Neural cell (in vitro differentiated cells): ENCODE measurements around the gene IFT122. TPM values are rescaled to one million over a fixed set of nuclear protein-coding genes. Genes with fewer than 3 reads are reported as not detected.

ENCODE experiments used
- H2AFZ ChIP-seq: fragments of 200-600, 300-800 bp; sonication (generic), shearing (Covaris generic); 2 replicates; pipeline ENCODE4 v1.6.0; 2014; ENCODE audit warnings: low read depth, mild to moderate bottlenecking, antibody characterized with exemption, low read length, moderate library complexity
- H3F3A ChIP-seq: fragments of 200-600 bp; shearing (Covaris generic); 2 replicates; pipeline ENCODE4 v1.6.1; 2016; ENCODE audit warnings: mild to moderate bottlenecking, moderate library complexity, mixed read lengths, antibody characterized with exemption, low read length; ENCODE audit not compliant: insufficient read depth, poor library complexity, severe bottlenecking
- H3K27ac ChIP-seq: fragments of 200-600, 300-800 bp; sonication (generic), shearing (Covaris generic); 2 replicates; pipeline ENCODE4 v1.5.1; 2014; ENCODE audit warnings: mild to moderate bottlenecking, low read length, moderate library complexity
- H3K27me3 ChIP-seq: fragments of 300-800, 200-600 bp; sonication (generic), shearing (Covaris generic); 2 replicates; pipeline ENCODE4 v1.6.0; 2014; ENCODE audit warnings: mild to moderate bottlenecking, low read depth, low read length, moderate library complexity; ENCODE audit not compliant: insufficient read depth
- H3K36me3 ChIP-seq: fragments of 300-800, 200-600 bp; sonication (generic), shearing (Covaris generic); 2 replicates; pipeline ENCODE4 v1.5.1; 2014; ENCODE audit warnings: mild to moderate bottlenecking, antibody characterized with exemption, low read length, moderate library complexity; ENCODE audit not compliant: insufficient read depth
- H3K4me2 ChIP-seq: fragments of 300-800, 200-600 bp; sonication (generic), shearing (Covaris generic); 2 replicates; pipeline ENCODE4 v1.6.0; 2014; ENCODE audit warnings: mild to moderate bottlenecking, low read length
- H3K4me3 ChIP-seq: fragments of 300-800, 200-600 bp; sonication (generic), shearing (Covaris generic); 2 replicates; pipeline ENCODE4 v1.5.1; 2014; ENCODE audit warnings: mild to moderate bottlenecking, low read length, moderate library complexity
- H3K79me2 ChIP-seq: fragments of 200-600 bp; shearing (Covaris generic); replicated peaks from 2 replicates; pipeline ENCODE4 v1.6.0; 2014; ENCODE audit warnings: mild to moderate bottlenecking, low read length, moderate library complexity; ENCODE audit not compliant: insufficient read depth
- H3K9ac ChIP-seq: fragments of 300-800, 200-600 bp; sonication (generic), shearing (Covaris generic); 2 replicates; pipeline ENCODE4 v1.6.1; 2016; ENCODE audit warnings: mild to moderate bottlenecking, low read length, mixed read lengths
- H3K9me2 ChIP-seq: fragments of 200-600 bp; shearing (Covaris generic); 2 replicates; pipeline ENCODE4 v1.6.1; 2016; ENCODE audit warnings: mild to moderate bottlenecking, low read length, mixed read lengths; ENCODE audit not compliant: insufficient read depth
- H3K9me3 ChIP-seq: fragments of 200-600, 300-800 bp; sonication (generic), shearing (Covaris generic); 2 replicates; pipeline ENCODE4 v1.6.1; 2016; ENCODE audit warnings: mild to moderate bottlenecking, mixed run types, low read length, moderate library complexity, mixed read lengths
- H4K20me1 ChIP-seq: fragments of 200-600 bp; shearing (Covaris generic); 2 replicates; pipeline ENCODE4 v1.6.1; 2016; ENCODE audit warnings: mild to moderate bottlenecking, mixed run types; ENCODE audit not compliant: insufficient read depth
- CTCF ChIP-seq: fragments of 450-650 bp; IDR thresholded peaks from 2 replicates; pipeline ENCODE4 v1.5.1; 2014; ENCODE audit warnings: antibody characterized with exemption, mild to moderate bottlenecking, moderate library complexity; ENCODE audit not compliant: poor library complexity, severe bottlenecking
- EP300 ChIP-seq: fragments of 450-650 bp; conservative IDR thresholded peaks from 2 replicates; pipeline ENCODE4 v1.6.1; 2014; ENCODE audit warnings: antibody characterized with exemption, mild to moderate bottlenecking, moderate library complexity; ENCODE audit not compliant: poor library complexity, severe bottlenecking
- EZH2 ChIP-seq: fragments of 200-600, 300-800 bp; shearing (Covaris generic), sonication (generic); IDR thresholded peaks from 2 replicates; pipeline ENCODE4 v1.6.1; 2014; ENCODE audit warnings: antibody characterized with exemption, low read length, borderline replicate concordance, mild to moderate bottlenecking; ENCODE audit not compliant: insufficient read depth, poor library complexity, severe bottlenecking
- MXI1 ChIP-seq: fragments of 450-650 bp; conservative IDR thresholded peaks from 2 replicates; pipeline ENCODE4 v1.6.1; 2014; ENCODE audit warnings: antibody characterized with exemption, mild to moderate bottlenecking; ENCODE audit not compliant: poor library complexity, severe bottlenecking
- POLR2AphosphoS5 ChIP-seq: IDR thresholded peaks from 2 replicates; pipeline ENCODE4 v1.6.1; 2012
- RAD21 ChIP-seq: fragments of 450-650 bp; conservative IDR thresholded peaks from 2 replicates; pipeline ENCODE4 v1.6.1; 2014; ENCODE audit warnings: antibody characterized with exemption, mild to moderate bottlenecking, moderate library complexity
- SMC3 ChIP-seq: fragments of 450-650 bp; conservative IDR thresholded peaks from 2 replicates; pipeline ENCODE4 v1.6.1; 2014; ENCODE audit warnings: antibody characterized with exemption, mild to moderate bottlenecking, moderate library complexity; ENCODE audit not compliant: poor library complexity
- TAF1 ChIP-seq: IDR thresholded peaks from 2 replicates; pipeline ENCODE4 v1.6.1; 2012; ENCODE audit warnings: low read depth
- polyA plus RNA-seq: library from polyadenylated mRNA; depleted of rRNA; stranded (reverse); fragments of >200 nt; gene quantifications from 2 replicates; pipeline ENCODE4 v1.2.3, GENCODE V29; 2014
- small RNA-seq, 3 experiments: library from RNA; depleted of rRNA; stranded (forward); fragments of <200 nt; gene quantifications; one replicate each; pipeline ENCODE3, GENCODE V24; 2012
- TF ChIP-seq, protein P1 (sequence below): IDR thresholded peaks from 2 replicates; pipeline ENCODE4 v1.6.1; 2012; ENCODE audit warnings: borderline replicate concordance

Gene IFT122
- polyA plus RNA-seq, 1 donor from 2014 or later, result 28.3 TPM

- Histone ChIP-seq H3K9me3 (no peaks in the 10 kb centered on the region), H3K9me2 (no peaks in the 10 kb centered on the region), H4K20me1 (no peaks in the 10 kb centered on the region), H3F3A (no peaks in the 10 kb centered on the region), H3K27ac (no peak overlapping the region), H3K36me3 (no peaks in the 10 kb centered on the region), H3K27me3 (no peaks in the 10 kb centered on the region), H2AFZ (no peak overlapping the region), H3K9ac (no peak overlapping the region), H3K4me2 (no peak overlapping the region), H3K79me2 (no peaks in the 10 kb centered on the region), H3K4me3 (no peak overlapping the region)
- TF ChIP-seq RAD21 (no peak), TAF1 (no peak), POLR2AphosphoS5 (no peak), SMC3 (no peak), CTCF (no peak), EZH2 (no peak), MXI1 (no peak), EP300 (no peak)
- TF ChIP-seq, protein P1, sequence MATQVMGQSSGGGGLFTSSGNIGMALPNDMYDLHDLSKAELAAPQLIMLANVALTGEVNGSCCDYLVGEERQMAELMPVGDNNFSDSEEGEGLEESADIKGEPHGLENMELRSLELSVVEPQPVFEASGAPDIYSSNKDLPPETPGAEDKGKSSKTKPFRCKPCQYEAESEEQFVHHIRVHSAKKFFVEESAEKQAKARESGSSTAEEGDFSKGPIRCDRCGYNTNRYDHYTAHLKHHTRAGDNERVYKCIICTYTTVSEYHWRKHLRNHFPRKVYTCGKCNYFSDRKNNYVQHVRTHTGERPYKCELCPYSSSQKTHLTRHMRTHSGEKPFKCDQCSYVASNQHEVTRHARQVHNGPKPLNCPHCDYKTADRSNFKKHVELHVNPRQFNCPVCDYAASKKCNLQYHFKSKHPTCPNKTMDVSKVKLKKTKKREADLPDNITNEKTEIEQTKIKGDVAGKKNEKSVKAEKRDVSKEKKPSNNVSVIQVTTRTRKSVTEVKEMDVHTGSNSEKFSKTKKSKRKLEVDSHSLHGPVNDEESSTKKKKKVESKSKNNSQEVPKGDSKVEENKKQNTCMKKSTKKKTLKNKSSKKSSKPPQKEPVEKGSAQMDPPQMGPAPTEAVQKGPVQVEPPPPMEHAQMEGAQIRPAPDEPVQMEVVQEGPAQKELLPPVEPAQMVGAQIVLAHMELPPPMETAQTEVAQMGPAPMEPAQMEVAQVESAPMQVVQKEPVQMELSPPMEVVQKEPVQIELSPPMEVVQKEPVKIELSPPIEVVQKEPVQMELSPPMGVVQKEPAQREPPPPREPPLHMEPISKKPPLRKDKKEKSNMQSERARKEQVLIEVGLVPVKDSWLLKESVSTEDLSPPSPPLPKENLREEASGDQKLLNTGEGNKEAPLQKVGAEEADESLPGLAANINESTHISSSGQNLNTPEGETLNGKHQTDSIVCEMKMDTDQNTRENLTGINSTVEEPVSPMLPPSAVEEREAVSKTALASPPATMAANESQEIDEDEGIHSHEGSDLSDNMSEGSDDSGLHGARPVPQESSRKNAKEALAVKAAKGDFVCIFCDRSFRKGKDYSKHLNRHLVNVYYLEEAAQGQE, result no peak
Observed at GRCh38 chr3:129569856-129570255, 129.8 kb downstream of the IFT122 start.

Small RNAs within 50 kb of the gene (small RNA-seq; reads per million reads assigned to genes)
- 0 to 0.19 (median 0) reads per million in 3 experiments for gene SNORA7B

Other genes starting within 250 kb of the IFT122 start
- 75.0 and 92.7 TPM in 2 replicates for gene COPG1, start 190.6 kb upstream of the IFT122 start, polyA plus RNA-seq
- 23.0 and 24.9 TPM in 2 replicates for gene HMCES, start 161.4 kb upstream of the IFT122 start, polyA plus RNA-seq
- gene EFCAB12, start 11.6 kb upstream of the IFT122 start, polyA plus RNA-seq, result 0.14 and 0.32 TPM in 2 replicates
- 48.9 and 50.0 TPM in 2 replicates for gene MBD4, start 276 bp upstream of the IFT122 start, polyA plus RNA-seq
- not detected in 2 replicates for gene RHO, start 88.4 kb downstream of the IFT122 start, polyA plus RNA-seq
- gene H1-8, start 103.0 kb downstream of the IFT122 start, polyA plus RNA-seq, result not detected in 2 replicates
- 0.05 TPM in 1 of 2 replicates, not detected in the other for gene PLXND1, start 166.5 kb downstream of the IFT122 start, polyA plus RNA-seq